NCI-H146 (cell line): ENCODE results near the gene IFI27L1.

ENCODE experiments used
- DNase-seq: peaks from one replicate; lab custom pipeline; 2025; lab: John Stamatoyannopoulos, UW

IFI27L1 gene

GRCh38 chr14:94080621-94081385 lies at the start of gene IFI27L1, which contains the start of gene DDX24:
Gene IFI27L1 (plus strand): TSS chr14:94081310. CDS start chr14:94096938, 15,628 bp downstream.
Gene DDX24 (minus strand): TSS chr14:94081202. CDS start chr14:94079742, 1,460 bp downstream.
- peak; percentile 88 for DNase-seq

- no peak for DNase-seq
Measured at GRCh38 chr14:94031883-94032279, 49.2 kb upstream of the IFI27L1 start.

GRCh38 chr14:94034886-94035285 lies 46.2 kb upstream of the IFI27L1 start:
- DNase-seq: no peak

GRCh38 chr14:94036313-94037167 lies 44.6 kb upstream of the IFI27L1 start:
- DNase-seq: peak; percentile 40

GRCh38 chr14:94037954-94038353 lies 43.2 kb upstream of the IFI27L1 start:
- no peak for DNase-seq

GRCh38 chr14:94038510-94038909 lies 42.6 kb upstream of the IFI27L1 start:
- DNase-seq: no peak

GRCh38 chr14:94038921-94039629 lies 42.0 kb upstream of the IFI27L1 start:
- DNase-seq: no peak

- DNase-seq: no peak
Measured at GRCh38 chr14:94040247-94040646, 40.9 kb upstream of the IFI27L1 start.

- no peak for DNase-seq
Measured at GRCh38 chr14:94040796-94041195, 40.3 kb upstream of the IFI27L1 start.

GRCh38 chr14:94041551-94042346 lies 39.4 kb upstream of the IFI27L1 start:
- no peak for DNase-seq

- no peak for DNase-seq
Measured at GRCh38 chr14:94042433-94043091, 38.5 kb upstream of the IFI27L1 start.

GRCh38 chr14:94043111-94043755 lies 37.9 kb upstream of the IFI27L1 start:
- no peak for DNase-seq

- DNase-seq: no peak
Measured at GRCh38 chr14:94043756-94044475, 37.2 kb upstream of the IFI27L1 start.

GRCh38 chr14:94044476-94045091 lies 36.5 kb upstream of the IFI27L1 start:
- no peak for DNase-seq

GRCh38 chr14:94045101-94045500 lies 36.0 kb upstream of the IFI27L1 start:
- DNase-seq: no peak

- no peak for DNase-seq
Measured at GRCh38 chr14:94045563-94046345, 35.4 kb upstream of the IFI27L1 start.

- DNase-seq: no peak
Measured at GRCh38 chr14:94046696-94047250, 34.3 kb upstream of the IFI27L1 start.

GRCh38 chr14:94047581-94047980 lies 33.5 kb upstream of the IFI27L1 start:
- no peak for DNase-seq
